Measurements from ENCODE around the gene SPOCK1.

DNA sequence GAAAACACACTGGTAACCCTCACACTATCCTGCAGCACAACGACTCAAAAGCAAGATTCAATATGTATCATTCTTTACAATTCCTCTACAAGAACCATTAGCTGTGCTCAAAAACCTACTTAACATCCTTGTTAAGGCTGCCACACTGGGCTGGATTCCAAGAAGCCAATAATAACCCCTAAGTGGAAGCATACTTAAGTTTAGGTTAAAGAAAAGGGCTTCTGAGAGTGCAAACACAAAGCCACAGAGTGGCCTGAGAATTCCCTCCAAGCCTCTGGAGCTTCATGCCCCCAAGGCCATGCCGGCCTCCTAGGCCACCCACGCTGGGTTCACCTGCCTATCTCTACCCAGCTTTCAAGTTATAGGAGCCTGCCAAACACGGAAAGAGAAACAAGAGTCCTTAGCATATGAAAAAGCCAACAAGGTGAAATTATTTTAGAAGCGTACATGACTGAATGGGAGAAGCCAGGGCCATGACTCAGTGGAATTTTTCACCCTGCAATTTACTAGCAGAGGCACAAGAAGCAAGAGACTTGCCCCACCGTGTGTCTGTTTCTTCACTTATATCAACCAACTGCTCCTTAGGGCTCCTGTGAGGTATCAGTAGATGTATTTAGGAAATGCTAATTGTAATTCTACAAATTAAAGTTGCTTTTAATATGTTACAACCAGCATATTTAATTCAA is 293.0 kb downstream of the SPOCK1 start:
- TF ChIP-seq, protein P1, sequence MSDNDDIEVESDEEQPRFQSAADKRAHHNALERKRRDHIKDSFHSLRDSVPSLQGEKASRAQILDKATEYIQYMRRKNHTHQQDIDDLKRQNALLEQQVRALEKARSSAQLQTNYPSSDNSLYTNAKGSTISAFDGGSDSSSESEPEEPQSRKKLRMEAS (IDR thresholded peaks at IDR 0.05): no peak
- no peak for TF ChIP-seq RAD21 (IDR thresholded peaks at IDR 0.05)
